DMS153 treated with DMSO at 0.1 percent for 48 hours (cell line): Measurements from ENCODE around the gene DLGAP1.

Experiments
- DNase-seq: peaks from one replicate; lab custom pipeline; 2025; ENCODE audit not compliant: unreplicated experiment; lab: John Stamatoyannopoulos, UW

DLGAP1 gene

GRCh38 chr18:3832025-3832638 is 623.0 kb downstream of the DLGAP1 start:
- no peak for DNase-seq

DNA sequence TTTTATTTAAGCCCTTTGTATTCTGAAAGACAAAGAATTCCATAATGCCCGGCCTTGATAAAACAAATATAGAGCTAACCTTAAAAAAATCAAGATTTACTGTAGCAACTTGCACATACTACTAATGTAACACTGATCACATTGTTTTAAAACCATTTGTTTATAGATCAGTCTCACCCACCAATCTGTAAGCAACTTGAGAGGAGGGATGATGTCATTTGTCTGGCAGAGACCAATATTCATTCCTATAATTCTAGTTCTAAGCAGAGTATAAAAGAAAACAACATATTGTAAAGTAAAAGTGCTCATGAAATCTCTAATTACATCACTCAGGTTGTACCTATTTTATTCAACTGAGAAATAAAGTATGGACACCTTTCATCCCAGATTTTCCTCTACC is 624.5 kb downstream of the DLGAP1 start:
- no peak for DNase-seq

GRCh38 chr18:3827236-3827845 is 627.8 kb downstream of the DLGAP1 start:
- no peak for DNase-seq

DNA sequence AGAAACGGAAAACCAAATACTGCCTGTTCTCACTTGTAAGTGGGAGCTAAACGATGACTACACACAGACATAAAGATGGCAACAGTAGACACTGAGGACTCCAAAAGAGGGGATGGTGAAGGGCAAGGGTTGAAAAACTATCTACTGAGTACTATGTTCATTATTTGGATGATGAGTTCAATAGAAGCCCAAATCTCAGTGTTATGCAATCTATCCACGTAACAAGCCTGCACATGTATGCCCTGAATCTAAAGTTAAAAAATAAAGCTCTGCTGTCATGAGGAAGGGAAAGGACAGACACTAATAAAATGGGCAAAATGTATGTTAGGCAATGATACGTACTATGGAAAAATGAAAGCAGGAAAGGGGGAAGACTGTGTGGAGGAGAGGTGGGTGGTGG is 629.1 kb downstream of the DLGAP1 start:
- DNase-seq, result no peak

- no peak for DNase-seq
Measured at GRCh38 chr18:3824101-3824500, 631.0 kb downstream of the DLGAP1 start.

- no peak for DNase-seq
Measured at GRCh38 chr18:3823073-3823472, 632.0 kb downstream of the DLGAP1 start.

DNA sequence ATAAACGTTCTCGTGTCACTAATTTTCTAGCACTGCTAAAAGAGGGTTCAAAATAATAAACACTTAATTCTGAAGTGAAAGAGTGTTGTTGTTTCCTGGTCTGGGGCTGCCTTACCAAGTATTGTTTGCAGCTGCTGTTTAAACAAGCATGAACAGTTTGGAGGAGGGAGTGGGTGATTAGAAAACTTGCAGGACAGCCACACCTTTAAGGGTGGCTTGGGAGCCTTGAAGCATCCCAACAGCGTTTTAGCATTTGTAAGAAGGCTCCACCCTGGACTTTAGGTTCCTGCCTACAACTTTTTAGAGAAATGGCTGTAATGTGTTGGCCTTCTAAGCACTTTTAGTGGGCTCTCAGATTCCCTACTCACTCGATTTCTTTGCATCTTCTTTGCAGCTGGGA is 633.6 kb downstream of the DLGAP1 start:
- DNase-seq, result no peak

DNA sequence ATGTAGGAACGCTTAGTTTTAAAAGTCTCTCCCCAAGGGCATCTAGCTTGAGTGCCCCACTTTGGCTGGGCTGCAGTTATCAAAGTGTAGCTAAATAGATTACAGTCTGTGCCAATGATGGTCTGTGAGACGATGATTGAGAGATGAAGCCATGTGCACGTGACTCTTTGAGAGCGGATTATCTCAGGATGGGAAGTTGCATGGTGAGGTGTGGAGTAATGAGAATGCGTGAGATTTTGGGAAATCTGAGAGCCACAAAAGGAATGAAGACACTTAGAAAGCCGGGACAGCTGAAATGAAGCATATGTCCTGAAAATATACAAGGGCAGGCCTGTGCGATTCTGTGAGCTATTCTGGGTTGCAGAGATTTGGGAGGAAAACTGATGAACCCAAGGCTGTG is 635.1 kb downstream of the DLGAP1 start:
- DNase-seq, result no peak

DNA sequence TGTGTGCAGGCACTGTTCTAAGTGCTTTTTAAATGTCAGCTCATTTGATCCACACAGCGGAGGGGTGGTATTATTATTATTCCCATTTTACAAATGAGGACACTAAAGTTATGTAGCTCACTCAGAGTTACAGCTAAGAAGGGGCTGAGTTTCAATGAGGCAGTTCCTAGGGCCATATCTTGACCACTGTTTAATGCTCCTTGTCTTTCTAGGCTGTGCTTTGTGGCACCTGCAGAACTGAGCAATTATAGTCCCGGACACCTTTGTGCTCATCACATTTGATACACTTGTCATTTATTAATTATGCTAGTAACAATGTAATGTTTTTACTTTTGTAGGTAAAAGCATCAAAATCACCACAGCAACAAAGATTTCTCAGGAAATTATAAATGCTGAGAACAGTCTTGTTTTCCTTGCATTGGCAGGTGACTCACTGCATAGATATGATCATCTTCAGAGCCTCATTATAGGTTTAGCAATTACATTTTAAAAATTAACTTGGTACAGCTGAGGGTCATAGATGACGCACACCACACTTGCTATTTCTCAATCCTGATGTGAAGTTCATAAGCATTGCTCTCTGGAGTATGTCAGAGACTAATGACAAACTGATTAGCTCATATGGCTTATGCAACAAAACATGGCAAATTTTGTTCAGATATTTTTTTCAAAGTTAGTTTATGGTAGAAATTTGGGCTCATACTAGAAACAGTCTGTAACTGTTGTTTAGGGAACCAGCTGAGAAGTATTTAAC is 638.3 kb downstream of the DLGAP1 start:
- DNase-seq, result no peak

DNA sequence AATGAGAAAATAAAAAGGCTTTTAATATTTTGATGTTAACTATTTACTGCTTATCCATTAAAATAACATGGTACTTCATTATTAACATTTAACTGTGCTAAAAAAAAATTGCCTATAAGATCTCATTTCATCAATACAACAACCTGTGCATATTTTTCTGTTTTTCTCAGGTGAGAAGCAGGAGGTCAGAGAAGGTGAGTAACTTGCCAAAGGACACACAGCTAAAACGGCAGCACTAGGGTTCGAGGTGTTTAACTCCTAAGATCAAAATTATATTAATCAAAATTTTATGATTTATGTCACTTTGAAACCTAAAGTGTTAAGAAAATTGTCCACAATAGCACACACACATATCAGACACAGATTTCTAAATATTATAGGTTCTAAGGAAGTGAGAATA is 639.1 kb downstream of the DLGAP1 start:
- DNase-seq, result no peak

GRCh38 chr18:3814816-3815215 is 640.3 kb downstream of the DLGAP1 start:
- no peak for DNase-seq

GRCh38 chr18:3810296-3810695 is 644.8 kb downstream of the DLGAP1 start:
- no peak for DNase-seq

GRCh38 chr18:3808985-3809780 is 645.9 kb downstream of the DLGAP1 start:
- no peak for DNase-seq

DNA sequence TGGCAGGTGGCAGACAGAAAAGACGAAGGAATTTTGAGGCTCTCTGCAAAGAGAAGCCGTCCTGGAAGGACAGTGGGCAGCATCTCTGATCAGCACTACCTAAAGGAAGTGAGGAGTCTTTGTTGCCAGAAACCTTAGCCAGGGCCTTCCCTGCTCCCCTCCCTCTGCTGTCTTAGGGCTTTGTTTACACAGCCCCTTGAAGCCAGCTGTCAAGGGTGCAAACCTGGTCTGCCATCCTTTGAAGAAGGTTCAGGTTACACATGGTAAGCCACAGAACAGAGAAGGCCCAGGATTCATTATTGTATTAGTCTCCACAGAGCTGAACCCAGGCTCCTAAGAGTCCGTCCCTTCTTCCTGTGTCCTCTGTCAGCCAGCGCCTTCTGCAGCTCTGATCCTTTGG is 648.5 kb downstream of the DLGAP1 start:
- no peak for DNase-seq

- no peak for DNase-seq
Measured at GRCh38 chr18:3804336-3804735, 650.8 kb downstream of the DLGAP1 start.

DNA sequence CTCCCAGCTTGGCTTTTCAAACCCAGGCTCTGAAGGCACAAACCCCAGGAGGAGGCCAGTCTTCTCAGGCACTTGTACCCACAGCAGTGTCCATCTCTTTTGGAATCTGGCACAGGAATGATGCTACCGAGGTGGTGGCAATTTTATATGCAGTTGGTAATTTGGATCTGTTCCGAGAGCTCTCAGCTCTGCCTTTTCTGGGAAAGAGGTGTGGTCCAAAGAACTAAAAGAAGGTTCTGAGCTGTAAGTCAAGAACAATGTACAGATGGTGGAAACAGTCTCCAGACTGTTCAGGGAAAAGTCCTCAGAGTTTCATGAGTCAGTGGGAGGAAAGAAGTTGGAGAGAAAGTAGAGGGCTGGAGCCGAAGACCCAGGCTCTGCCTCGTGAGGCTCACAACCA is 651.8 kb downstream of the DLGAP1 start:
- no peak for DNase-seq

DNA sequence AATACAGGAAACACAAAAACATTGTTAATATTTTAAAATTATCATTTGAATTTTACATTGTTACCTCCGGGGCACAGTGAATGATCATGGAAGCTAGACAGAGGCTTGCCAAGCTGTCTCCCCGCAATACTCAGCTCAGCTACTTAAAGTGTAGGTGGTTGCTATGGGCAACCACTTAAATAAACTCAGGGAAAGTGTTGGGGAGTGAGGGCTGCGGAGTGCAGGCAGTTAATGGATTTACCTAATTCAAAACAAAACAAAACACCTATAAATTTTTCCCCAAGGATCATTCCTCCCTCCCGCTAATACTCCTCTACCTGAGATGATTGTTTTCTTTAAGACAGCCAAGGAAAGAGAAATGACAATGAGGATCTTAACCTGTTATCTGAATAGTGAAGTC is 655.6 kb downstream of the DLGAP1 start:
- no peak for DNase-seq

GRCh38 chr18:3798032-3798431 is 657.1 kb downstream of the DLGAP1 start:
- no peak for DNase-seq

DNA sequence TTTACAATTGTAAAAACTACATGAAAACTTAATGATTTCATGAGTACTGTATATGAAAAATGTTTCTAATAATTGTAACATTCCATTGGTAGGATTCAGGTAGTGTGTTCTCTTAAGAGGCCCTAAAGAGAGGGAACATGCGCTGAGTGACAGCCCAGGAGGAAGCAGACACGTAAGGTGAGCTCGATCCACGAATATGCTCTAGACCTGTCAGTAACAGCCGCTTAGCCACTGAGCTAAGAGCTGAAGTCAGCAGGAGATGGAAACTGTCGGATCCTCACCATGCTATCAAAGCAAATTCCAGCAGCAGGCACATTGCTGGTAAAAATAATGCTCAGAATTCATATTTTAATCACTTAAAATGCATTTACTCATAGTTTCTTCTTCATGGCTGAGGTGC is 658.7 kb downstream of the DLGAP1 start:
- DNase-seq, result no peak

DNA sequence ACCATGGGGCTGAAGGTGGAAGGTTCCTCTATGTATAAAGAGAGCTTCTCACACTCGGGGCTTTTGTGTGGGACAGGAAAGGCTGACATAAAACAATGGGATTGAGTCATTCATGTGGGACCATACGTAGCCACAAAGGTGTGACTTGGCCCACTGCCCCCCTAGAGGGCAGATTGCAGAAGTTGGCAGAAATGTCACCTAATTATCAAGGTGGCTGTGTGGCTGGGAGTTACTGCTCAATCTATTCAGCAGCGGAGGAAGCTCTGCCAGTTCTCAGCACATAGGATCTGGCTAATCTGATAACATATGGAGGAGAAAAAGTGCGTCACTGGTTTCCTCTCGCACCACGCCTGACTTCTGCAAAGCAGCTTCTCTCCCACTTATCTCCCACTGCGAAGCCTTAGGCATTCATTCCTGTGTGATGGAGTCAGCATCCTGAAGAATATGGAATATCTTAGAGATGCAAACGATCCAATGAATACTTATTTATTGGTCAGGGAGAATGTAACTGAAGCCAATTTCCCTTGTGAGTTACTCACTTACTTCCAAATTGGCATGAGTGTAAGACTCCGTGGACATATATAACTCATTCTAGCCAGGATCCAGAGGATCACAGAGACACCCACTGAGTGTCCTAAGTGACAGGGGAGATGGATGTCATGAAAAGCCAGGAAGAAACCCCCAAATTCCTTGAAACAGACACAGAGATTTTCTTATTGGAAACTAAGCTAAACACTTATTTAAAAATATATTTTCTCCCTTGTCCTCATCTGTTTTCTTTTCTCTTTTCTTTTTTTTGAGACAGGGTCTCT is 660.4 kb downstream of the DLGAP1 start:
- DNase-seq, result no peak

DNA sequence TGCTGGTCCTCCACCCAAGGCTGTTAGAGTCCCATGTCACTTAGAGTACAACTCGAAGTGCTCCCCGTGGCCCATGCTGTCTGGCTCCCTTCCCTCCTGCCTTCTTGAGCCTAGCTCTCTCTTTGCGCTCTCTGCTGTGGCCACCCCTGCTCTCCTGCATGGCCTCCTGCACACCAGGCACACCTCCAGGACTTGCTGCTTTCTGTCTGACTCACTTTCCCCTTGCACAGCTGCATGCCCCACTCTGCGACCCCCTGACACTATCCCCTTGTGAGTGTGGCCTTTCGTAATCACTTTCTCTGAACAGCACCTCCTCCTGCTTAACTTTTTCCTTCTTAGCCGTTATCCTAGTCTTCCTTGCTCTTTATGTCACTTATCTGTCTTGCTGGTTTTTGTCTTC is 661.6 kb downstream of the DLGAP1 start:
- no peak for DNase-seq
